ENCODE data around the gene PLXNA4. TPM values are rescaled to one million over a fixed set of nuclear protein-coding genes. Genes with fewer than 3 reads are reported as not detected.

PLXNA4 gene
- polyA plus RNA-seq, 1 donor (not counting 4 experiments of a cell fraction or from before 2014, with no cell fraction given): 0.01 TPM

GRCh38 chr7:132472463-132473120 is 103.7 kb downstream of the PLXNA4 start:
- no peak for TF ChIP-seq EZH2 (IDR thresholded peaks at IDR 0.05; ENCODE audit: low read length)
- TF ChIP-seq CTCF (optimal IDR thresholded peaks at IDR 0.05 in 1 of 3, IDR thresholded peaks at IDR 0.05 in 1 of 3, conservative IDR thresholded peaks at IDR 0.05 in 1 of 3; ENCODE audit: extremely low read depth in 1 of 3, insufficient read depth in 2 of 3, low read length in 3 of 3): no peak
- Histone ChIP-seq H3K27ac (ENCODE audit: control insufficient read depth, insufficient read depth, low read length) (no peak overlapping the region), H3K4me2 (ENCODE audit: control insufficient read depth, extremely low read depth, insufficient read depth, low read depth, low read length) (no peak overlapping the region), H3K36me3 (ENCODE audit: control insufficient read depth in 2 of 2, extremely low read depth in 1 of 2, insufficient read depth in 2 of 2, low read length in 2 of 2) (no peaks in the 10 kb centered on the region), H4K20me1 (ENCODE audit: control insufficient read depth, extremely low read depth, insufficient read depth, low read length) (peaks cover 3% of the 10 kb centered on the region), H3K4me1 (ENCODE audit: control insufficient read depth, extremely low read depth, insufficient read depth, low read length) (no peaks in the 10 kb centered on the region), H2AFZ (ENCODE audit: control insufficient read depth, low read length) (no peak overlapping the region), H3K4me3 (ENCODE audit: control insufficient read depth in 2 of 3, extremely low read depth in 1 of 3, insufficient read depth in 2 of 3, low read depth in 1 of 3, low read length in 3 of 3) (no peak overlapping the region), H3K27me3 (ENCODE audit: control insufficient read depth, extremely low read depth, insufficient read depth, low read length) (peaks cover 46% of the 10 kb centered on the region), H3K9me1 (ENCODE audit: control insufficient read depth, extremely low read depth, insufficient read depth, low read length) (no peaks in the 10 kb centered on the region), H3K9me3 (ENCODE audit: control insufficient read depth, low read depth, low read length) (no peaks in the 10 kb centered on the region), H3K9ac (ENCODE audit: control insufficient read depth, extremely low read depth, insufficient read depth, low read length) (no peak overlapping the region), H3K79me2 (ENCODE audit: control insufficient read depth, insufficient read depth, low read length) (no peaks in the 10 kb centered on the region)
- no peak for DNase-seq (ENCODE audit: low read depth, low spot score)
- no peak for FAIRE-seq
- dilution Hi-C loops (cut with MboI; ENCODE audit: extremely low pct_ligation_motif_present, low sequenced_read_pairs): no loop called here

GRCh38 chr7:132471515-132471914 is 104.8 kb downstream of the PLXNA4 start:
- no peak for FAIRE-seq

More at GRCh38 chr7:132471515-132471914, 104.8 kb downstream of the PLXNA4 start:
- no peak overlapping the region for H2AFZ ChIP-seq (ENCODE audit: control insufficient read depth, low read length)
- no peak overlapping the region for H3K4me2 ChIP-seq (ENCODE audit: control insufficient read depth, extremely low read depth, insufficient read depth, low read depth, low read length)
- H3K9ac ChIP-seq (ENCODE audit: control insufficient read depth, extremely low read depth, insufficient read depth, low read length): no peak overlapping the region
- no peak overlapping the region for H3K27ac ChIP-seq (ENCODE audit: control insufficient read depth, insufficient read depth, low read length)
- no peaks in the 10 kb centered on the region for H3K79me2 ChIP-seq (ENCODE audit: control insufficient read depth, insufficient read depth, low read length)
- dilution Hi-C loops (cut with MboI; ENCODE audit: extremely low pct_ligation_motif_present, low sequenced_read_pairs): no loop called here
- no peak for DNase-seq (ENCODE audit: low read depth, low spot score)
- no peak overlapping the region for H3K4me3 ChIP-seq (ENCODE audit: control insufficient read depth in 2 of 3, extremely low read depth in 1 of 3, insufficient read depth in 2 of 3, low read depth in 1 of 3, low read length in 3 of 3)
- no peaks in the 10 kb centered on the region for H3K9me1 ChIP-seq (ENCODE audit: control insufficient read depth, extremely low read depth, insufficient read depth, low read length)
- H3K9me3 ChIP-seq (ENCODE audit: control insufficient read depth, low read depth, low read length): no peaks in the 10 kb centered on the region
- peaks cover 3% of the 10 kb centered on the region for H4K20me1 ChIP-seq (ENCODE audit: control insufficient read depth, extremely low read depth, insufficient read depth, low read length)
- TF ChIP-seq EZH2 (IDR thresholded peaks at IDR 0.05; ENCODE audit: low read length) (no peak), CTCF (optimal IDR thresholded peaks at IDR 0.05 in 1 of 3, IDR thresholded peaks at IDR 0.05 in 1 of 3, conservative IDR thresholded peaks at IDR 0.05 in 1 of 3; ENCODE audit: extremely low read depth in 1 of 3, insufficient read depth in 2 of 3, low read length in 3 of 3) (no peak)
- H3K4me1 ChIP-seq (ENCODE audit: control insufficient read depth, extremely low read depth, insufficient read depth, low read length): no peaks in the 10 kb centered on the region
- H3K36me3 ChIP-seq (ENCODE audit: control insufficient read depth in 2 of 2, extremely low read depth in 1 of 2, insufficient read depth in 2 of 2, low read length in 2 of 2): no peaks in the 10 kb centered on the region
- H3K27me3 ChIP-seq (ENCODE audit: control insufficient read depth, extremely low read depth, insufficient read depth, low read length): peaks cover 42% of the 10 kb centered on the region

Measured in keratinocyte (primary cell).